NCI-H526 (cell line): ENCODE data around the gene TWIST2.

Experiments used
- DNase-seq, 2 experiments: peaks; one replicate each; lab custom pipeline; 2025; lab: John Stamatoyannopoulos, UW

TWIST2 gene

DNA sequence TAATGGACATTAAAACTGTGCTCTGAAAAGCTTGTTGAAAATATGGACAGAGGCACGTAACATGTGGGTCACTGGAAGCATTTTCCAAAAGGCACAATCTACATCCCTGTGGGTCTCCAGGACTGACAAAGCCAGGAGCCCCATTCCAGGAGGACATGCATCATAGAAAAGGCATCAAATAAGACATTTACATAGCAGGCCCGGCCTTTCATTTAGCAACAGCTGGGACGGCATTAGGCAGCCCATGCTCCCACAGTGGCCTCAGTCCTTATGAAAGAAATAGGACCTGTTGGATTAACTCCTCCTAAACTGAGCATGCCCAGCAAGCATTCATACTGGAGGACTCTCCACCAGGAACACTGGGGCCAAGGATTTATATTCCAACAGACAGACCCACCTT lies 72.2 kb downstream of the TWIST2 start:
- no peak for DNase-seq

DNA sequence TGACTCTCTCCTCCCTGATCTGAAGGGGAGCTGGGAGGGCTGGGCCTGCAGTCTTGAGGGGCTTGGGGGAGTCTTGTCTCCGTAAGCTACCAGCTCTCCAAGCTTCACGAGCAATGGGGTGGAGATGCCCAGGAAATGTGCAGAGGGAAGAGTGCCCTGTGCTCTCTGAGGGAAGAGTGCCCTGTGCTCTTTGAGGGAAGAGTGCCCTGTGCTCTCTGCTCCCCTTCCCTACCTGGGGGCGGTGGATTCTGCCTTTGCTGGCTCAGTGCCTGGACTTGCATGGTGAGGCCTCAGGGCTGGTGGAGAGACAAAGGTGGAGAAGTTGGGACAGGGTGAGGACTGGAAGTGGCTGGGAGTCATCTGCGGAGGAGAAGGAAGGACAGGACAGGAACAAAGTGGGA lies 72.7 kb downstream of the TWIST2 start:
- no peak for DNase-seq

DNA sequence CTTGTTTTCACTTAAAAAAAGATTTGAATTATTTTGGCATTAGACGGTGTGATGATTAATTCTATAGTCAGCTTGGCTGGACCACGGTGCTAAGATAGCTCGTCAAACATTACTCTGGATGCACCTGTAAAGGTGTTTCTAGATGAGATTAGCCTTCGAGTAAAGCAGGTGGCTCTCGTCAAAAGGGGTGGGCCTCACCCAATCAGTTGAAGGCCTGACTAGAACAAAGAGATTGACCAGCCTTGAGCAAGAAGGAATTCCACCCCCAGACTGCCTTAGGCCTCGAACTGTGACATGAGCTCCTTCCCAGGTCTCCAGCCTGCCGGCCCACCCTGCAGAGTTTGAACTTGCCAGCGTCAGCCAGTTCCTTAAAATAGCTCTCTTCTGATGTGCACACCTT lies 73.4 kb downstream of the TWIST2 start:
- DNase-seq, result no peak

DNA sequence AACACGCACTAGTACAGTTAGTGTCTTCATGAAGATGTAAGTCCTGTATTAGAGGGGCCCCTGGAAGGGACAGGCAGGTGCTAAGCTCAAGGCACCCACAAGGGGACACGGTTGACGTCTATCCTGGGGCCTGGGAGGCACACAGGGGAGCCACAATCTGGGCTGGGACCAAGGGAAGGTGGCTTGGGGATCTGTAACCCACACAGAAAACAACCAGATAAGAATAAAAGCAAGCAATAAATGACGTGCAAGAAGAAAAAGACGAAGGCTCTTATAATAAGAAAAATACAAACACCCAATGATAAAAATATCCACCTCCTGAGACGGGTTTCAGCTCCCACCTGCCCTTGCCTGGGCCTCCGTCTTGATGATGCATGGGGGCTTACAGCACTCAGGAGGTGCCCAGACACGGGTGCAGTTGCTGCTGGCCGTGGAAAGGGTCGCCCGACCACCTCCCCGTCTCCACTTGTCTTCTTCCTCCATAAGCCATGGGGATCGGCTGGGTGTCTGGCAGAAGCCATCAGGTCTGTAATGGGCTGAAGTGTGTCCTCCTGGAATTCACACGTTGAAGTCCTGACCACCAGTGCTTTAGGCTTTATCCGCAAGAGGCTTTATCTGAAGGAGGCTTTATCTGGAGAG lies 73.9 kb downstream of the TWIST2 start:
- DNase-seq, result no peak

DNA sequence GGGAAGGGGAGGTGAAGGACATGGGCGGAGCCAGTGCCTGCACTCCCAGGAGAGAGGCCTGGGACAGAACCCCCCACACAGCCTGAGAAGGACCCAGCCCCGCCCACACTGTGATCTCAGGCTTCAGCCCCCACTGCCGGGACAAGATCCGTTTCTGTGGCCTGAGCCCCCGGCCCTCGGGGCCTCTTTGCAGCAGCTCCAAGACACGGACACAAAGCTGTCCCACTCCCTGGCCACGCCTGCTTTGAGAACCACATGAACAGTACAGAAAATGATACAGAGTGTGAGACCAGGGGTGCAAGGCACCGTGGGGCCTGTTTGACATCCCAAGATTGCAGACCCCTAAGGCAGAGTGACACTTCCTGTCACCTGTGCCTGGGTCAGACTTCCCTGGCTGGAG lies 74.5 kb downstream of the TWIST2 start:
- DNase-seq, result no peak

DNA sequence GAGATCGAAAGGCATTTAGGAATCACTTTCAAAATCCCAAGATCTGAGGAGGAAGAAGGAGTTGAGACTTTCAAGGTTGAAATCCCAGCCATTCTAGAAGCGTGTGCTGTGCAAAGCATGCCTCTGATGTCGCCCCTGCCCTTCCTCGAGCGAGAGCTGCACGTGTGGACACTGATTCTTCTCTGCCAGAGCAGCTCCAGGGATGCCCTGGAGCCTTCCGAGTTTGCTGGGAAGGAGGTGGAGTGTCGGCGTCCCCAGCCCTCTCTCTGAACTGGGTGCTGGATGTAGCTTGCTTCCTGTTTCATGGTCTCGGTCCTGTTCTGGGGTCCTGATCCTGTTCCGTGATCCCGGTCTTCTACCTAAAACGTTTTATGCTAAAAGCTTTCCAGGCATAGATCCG lies 76.1 kb downstream of the TWIST2 start:
- no peak for DNase-seq

DNA sequence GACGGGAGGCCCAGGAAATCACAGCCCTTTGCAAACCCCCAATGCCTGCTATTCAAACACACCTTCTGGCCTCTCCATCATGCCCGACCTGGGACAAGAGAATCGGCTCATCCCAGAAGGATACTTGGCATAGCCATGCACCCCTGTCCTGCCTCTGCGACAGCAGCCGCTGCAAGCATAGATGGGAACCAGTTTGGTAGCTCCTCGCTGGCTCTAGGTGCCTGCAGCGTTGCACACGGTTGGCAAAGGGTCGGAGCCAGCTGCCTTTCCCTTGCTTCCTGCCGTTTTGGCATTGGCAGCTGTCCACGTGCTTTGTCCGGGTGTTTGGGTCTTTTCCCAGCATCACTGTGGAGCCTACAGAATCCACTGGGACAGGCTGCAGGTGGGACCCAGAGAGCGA lies 76.9 kb downstream of the TWIST2 start:
- no peak for DNase-seq

DNA sequence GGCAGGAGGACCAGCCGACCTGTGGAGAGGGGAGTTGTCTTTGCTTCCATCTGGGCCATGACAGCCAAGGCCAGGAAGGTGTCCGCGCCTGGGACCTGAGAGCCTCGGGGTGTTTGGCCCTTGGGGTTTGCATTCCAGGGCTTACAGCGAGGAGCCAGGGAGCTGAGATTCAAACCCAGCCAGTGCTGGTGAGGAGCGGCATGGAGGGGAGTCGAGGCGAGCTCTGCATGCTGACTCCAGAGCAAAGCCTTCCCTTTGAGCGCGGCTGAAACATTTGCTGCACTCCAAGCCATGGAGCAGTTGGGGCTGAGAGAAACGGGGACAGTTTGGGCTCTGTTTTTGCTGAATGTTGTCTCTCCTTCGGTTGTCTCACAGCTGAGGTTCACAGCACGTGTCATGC lies 77.4 kb downstream of the TWIST2 start:
- DNase-seq, result no peak

DNA sequence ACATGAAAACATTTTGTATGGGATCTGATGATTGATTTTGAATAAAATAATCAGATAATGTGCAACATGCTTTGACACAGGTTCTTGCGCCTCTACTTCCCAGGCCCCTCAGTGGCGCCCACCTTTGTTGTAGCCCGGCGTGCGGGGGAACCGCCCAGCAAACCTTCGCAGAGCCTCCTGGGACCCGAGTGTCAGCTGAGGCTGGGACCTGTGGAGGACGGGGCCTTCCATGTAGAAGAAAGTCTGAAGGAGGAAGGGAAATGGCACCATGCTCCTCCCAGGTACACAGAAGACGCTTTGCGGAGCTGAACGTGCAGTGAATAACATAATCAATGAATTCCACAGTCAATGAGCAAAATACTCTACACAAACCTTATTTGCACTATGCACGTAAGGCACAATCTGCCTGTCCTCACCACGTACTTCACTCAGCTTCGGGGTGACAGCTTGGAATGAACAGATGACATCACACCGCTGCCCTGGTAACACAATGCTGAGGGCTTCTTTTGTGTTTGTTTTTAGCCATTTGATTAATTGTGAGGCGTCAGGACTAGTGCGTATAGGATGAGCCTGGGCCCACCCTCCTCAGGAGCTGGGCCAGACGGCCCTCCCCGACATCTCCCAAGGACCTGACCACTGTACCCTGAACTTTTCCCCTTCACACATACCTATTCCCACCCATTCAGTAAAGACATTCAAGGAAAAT lies 78.1 kb downstream of the TWIST2 start:
- no peak for DNase-seq

DNA sequence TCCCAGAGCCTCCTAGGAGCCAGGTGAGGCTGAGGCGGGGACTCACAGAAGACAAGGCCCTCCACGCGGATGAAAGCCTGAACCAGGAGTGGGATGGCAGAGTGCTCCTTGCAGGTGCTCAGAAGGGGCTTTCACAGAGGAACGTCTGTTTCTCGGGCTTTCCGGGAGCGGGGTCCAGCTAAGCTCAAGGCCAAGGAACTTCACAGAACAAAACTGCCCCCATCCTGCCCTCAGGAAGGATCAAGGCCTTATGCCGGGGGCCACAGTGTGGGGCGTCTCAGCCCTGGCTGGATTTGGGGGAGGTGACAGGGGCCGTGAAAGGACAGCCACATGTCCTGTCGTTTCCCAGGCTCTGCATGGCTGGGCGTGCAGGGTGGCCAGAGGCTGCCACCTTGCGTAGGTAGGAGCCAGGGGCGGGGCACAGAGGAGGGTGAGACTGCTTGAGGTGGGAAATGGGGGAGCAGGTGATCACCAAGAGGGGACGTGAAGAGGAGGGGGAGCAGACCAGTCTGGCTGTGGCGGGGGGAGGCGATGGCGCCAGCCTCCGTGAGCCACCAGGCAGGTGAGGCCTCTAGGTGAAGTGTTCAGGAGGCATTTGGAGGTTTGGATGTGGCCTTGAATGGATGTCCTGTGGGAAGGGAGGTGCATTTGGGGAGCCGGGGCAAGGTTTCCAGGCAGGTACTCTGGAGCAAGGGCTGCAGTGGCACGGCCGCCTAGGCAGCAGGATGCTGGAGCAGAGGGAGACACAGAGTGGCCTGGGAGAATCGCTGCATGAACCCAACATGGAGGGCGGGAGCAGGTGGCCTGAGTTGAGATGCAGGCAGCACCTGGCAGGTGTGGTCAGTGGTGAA lies 79.1 kb downstream of the TWIST2 start:
- no peak for DNase-seq

DNA sequence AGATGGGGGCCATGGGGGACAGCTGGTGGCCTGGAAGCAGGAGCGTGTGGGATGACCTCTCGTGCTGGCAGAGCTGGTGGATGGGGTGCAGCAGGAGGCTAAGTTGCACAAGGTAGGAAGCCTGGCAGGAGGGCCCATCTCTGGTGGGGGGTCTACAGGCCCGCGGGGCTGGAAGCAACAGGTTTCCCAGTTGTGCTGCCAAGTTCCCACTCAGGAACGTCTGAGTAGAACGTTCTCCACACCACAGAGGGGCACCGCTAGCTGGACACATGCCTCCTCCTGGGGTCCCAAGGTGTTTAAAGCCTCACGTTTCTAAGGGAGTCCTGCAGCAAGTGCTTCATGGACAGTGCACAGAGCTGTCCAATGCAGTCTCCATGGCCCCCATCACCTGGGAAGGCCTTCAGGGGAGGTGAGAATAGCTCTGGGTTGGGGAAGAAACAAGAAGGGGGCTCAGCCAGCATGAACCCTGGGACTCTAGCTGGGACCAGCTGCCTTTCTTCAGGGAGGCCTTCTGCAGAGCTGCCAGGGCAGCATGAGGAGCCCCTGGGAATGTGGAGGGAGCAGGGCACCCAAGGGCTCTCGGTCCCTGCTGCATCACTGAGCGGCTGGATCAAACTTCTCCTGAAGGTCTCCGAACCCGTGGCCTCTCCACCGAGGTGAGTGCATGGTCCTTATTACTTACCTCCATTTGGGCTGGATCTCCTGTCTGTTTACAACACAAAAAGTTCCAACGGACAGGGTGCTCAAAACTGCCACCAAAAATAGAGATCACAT lies 80.0 kb downstream of the TWIST2 start:
- no peak for DNase-seq

DNA sequence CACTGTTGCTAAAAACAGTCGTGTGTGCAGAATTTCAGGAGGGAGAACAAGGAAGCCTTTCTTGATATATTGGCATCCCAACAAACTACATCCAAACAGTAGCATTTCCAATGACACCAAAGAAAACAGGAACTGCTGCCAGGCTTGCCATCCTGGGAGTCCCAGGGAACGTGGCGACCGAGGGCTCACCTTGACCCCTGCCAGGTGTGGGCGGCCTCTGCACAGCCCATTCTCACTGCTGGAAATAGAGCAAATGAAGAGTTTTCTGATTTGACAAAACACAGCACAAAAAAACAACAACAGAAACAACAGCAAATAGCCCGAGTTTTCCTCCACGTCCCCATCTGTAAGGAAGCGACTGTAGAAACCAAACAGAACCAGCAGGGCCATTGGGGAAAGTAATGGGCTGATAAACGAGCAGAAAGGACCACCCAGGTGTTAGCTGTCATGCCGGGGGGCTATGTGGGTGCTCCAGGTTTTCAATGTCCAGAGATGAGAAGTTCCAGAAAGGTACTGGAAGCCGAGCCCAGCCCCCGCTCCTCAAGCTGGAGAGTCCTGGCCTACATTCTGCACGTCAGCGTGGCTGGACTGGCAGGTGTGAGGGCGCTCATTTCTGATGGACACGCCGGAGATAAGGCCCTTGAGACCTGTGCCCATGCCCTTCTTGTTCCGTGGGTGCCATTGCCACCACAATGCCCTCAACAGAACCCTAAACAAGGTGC lies 80.8 kb downstream of the TWIST2 start:
- no peak for DNase-seq

DNA sequence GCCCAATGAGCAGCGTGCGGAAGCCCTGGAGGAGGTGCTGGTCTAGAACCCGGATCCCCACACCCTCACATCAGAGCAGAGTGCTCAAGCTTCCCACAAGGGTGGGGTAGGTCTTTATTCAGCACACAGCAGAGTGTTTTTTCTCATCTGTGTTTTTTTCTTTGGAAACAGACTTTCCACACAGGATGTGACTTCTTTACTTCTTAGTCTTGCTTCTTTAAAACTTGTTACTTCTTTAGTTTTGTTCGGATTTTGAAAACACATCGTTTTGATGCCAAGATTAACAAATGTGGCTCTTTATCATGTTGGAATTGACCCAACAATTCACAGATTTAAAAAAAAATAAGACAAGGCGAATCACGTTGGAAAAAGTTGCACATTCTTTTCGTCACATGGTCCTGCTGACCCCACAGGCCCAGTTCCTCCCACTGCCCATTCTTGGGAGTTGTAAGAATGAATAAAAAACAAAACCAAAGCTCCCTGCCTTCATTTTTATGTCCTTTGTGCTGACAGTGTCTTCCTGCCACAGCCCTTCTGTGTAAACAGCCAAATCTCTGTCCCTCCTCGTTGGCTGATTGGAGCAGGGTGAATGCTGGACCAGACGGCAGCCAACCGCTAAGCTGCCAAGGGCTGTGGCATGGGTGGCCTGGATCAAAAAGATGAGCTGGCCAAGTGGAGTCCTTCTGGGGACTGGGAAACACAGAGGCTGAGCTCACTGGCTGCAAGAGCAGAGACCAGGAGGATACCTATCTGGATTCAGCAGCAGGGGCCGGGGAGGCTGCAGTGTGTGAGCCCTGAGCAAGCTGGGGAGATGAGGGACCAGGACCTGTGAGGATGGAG lies 81.6 kb downstream of the TWIST2 start:
- DNase-seq, result no peak

DNA sequence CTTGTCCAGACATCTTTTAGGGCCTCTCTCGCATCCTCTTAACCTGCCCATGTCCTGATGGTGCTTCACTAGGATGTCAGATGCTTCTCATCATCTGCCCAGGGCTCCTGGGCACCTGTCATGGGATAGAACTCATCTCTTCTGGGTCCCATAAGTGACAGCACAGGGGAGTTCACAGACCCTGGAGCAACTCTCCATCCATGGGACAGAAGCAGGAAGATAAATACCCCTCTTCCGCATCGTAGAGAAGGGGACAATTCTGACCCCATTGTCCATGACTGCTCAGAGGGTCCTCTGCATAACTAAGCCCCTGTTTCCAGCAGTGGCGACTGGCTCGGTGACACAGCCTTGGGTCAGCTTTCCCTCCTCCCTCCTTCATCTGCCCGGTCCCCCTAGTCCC lies 82.3 kb downstream of the TWIST2 start:
- DNase-seq, result no peak

DNA sequence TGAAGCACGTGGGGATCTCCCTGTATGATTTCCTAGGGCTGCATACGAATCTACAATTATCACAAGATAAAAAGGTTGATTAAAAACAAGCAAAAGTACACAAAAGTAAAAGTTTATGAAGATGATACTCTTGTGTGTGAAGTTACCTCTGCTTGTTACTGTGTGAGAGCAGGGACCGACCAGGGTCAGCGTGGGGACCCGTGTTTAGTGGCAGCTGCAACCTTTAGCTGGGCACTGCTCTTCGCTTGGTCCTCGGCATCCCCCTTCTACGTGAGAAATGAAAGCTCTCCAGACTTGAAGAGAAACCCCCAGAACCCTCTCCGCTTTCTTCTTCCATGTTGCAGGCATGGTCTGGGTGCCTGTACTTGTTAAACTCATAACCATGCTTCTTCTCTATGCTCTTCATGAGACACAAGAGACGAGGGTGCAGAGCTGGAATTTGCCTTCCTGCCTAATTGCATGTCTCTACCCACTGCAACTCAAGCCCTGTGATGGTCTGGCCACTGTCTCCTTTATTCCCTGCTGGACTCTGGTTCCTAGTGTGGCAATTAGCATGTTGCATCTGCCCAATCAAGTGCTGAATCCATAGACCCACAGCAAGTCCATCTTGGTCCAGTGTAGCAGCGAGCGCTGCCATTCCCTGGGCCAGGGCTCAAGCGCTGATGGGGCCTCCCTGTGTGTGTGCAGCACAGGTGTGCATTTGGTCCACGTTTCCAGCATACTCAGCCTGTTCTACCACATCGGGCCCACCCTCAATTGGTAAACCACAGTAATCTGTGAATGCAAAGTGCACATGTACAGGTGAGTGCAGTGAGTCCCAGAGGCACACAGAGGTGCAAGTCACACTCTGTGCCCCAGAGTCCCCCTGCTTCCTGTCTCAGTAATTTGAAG lies 88.5 kb downstream of the TWIST2 start:
- DNase-seq, result no peak

DNA sequence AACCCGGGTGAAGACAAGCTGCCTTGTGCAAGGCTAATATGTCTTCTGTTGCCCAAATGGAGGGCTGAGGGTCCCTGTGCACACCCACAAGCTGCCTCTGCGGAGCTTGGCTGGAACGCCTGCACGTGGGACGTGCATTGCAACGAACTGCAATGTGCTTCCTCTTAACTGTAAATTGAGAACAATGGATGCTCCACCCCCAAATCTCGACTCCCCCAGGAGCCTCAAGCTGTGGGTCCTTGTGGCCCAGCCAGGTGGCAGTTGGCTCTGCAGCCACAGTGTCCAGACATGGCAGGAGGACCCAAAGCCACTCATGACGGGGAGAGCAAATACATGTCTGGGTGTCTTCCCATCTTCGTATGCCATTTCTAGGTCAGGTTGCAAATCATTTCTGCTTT lies 90.1 kb downstream of the TWIST2 start:
- DNase-seq, result no peak

DNA sequence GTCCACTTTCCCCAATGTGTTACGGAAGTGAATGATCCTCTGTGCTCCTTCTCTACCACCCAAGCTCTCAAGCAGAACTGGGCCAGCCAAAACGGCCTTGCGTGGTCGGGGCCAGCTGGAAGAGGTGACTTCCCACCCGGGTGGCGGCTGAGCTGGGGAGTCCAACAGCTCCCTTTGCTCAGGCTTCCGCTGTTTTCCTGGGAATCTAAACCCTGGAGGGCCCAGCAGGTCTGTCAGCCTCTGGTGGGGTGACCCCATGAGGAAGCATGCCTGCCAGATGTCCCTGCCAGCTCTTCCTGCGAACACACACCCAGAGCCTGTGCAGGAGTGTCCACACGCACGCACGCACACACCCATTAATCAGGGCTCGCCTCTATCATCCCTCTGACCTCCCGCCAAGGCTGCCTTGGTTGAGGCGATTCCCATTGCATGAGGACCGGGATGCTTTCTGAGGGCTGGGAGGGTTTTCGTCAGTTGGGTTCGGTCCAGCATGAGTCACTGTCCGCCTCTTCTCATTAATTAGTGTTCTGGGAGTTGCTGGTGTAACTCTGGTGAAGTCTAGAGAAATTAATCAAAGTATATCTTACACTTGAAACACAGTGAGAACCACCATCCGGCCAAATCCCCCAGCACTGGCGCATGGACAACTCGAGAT lies 90.6 kb downstream of the TWIST2 start:
- DNase-seq, result no peak

DNA sequence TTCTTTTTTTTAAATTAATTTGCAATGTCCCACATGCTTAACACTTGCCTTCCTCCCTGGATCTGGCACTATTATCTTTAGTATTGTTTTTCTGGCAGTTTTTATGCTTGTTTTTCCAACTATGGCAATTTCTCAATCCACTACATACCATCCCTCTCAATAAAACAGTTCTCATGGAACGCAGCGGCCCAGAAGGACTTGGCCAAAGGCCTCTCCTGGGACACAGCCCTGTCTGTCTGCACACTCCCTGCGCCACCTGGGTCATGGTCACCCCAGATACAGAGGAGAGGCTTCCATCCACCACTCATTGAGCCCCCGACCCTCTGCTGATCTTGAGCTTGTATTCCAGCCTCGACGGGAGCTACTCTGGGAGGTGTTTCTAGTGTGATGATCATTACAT lies 91.2 kb downstream of the TWIST2 start:
- no peak for DNase-seq
